Upper lobe of left lung (tissue), 6 donors: ENCODE results near the gene ARF3. TPM values are rescaled to one million over a fixed set of nuclear protein-coding genes. Genes with fewer than 3 reads are reported as not detected.

ENCODE experiments used
- ATAC-seq, 2 donors: fragments of 200-7000 bp; cut with Tn5 transposase; one replicate each; pipeline ENCODE4 v1.9.1; 2022; ENCODE audit warnings: mild to moderate bottlenecking in 2 of 2, moderate library complexity in 2 of 2; ENCODE audit not compliant: low FRiP score in 2 of 2
- DNase-seq, 2 donors: peaks; one replicate each; pipeline ENCODE4 v3.0.0-alpha.2; 2019 to 2020
- H3K27ac ChIP-seq, 4 donors: fragments of 200-600 bp; sonication (generic); one replicate each; pipeline ENCODE4 v1.5.1; 2016 to 2019
- H3K27me3 ChIP-seq, 4 donors: fragments of 200-600 bp; sonication (generic); one replicate each; pipeline ENCODE4 v1.5.1; 2017 to 2019
- H3K36me3 ChIP-seq, 4 donors: fragments of 200-600 bp; sonication (generic); one replicate each; pipeline ENCODE4 v1.5.1; 2016 to 2019
- H3K4me1 ChIP-seq, 4 donors: fragments of 200-600 bp; sonication (generic); one replicate each; pipeline ENCODE4 v1.5.1; 2018 to 2019
- H3K4me3 ChIP-seq, 4 donors: fragments of 200-600 bp; sonication (generic); one replicate each; pipeline ENCODE4 v1.5.1; 2017 to 2019; ENCODE audit warnings: mild to moderate bottlenecking in 2 of 4, moderate library complexity in 1 of 4
- H3K9me3 ChIP-seq, 4 donors: fragments of 200-600 bp; sonication (generic); one replicate each; pipeline ENCODE4 v1.5.1; 2018 to 2019
- EP300 ChIP-seq, 4 donors: sonication (generic); formaldehyde crosslinking; IDR thresholded peaks; one replicate each; pipeline ENCODE4 v1.5.1; 2017; ENCODE audit warnings: antibody characterized with exemption in 4 of 4, control low read depth in 2 of 4
- POLR2A ChIP-seq, 4 donors: fragments of 450-650 bp; IDR thresholded peaks; one replicate each; pipeline ENCODE4 v1.5.1; 2016 to 2017; ENCODE audit warnings: antibody characterized with exemption in 4 of 4, mild to moderate bottlenecking in 2 of 4
- POLR2AphosphoS5 ChIP-seq, 2 donors: sonication (generic); formaldehyde crosslinking; IDR thresholded peaks; one replicate each; pipeline ENCODE4 v1.5.1; 2017; ENCODE audit warnings: antibody characterized with exemption in 2 of 2
- WGBS, 2 donors: methylation state at CpG; one replicate each; pipeline ENCODE4 v1.1.5; 2017 to 2018; 5-methylcytosine and 5-hydroxymethylcytosine counted together
- small RNA-seq, 4 donors: library from RNA; depleted of rRNA; stranded (forward); fragments of <200 nt; gene quantifications; one replicate each; pipeline ENCODE3, GENCODE V24; 2016
- total RNA-seq, 6 donors: library from RNA; depleted of rRNA in 4 of 6; stranded (reverse); fragments of >200 nt in 4 of 6; gene quantifications; one replicate each; pipeline versions ENCODE4 v1.1.0 to v1.2.1, GENCODE V29; 2016 to 2021
- TF ChIP-seq, protein P1 (sequence below), 6 experiments: fragments of 450-650 bp in 4 of 6; fragments of 200-600 bp in 2 of 6; sonication (generic) in 2 of 6; IDR thresholded peaks; one replicate each; pipeline ENCODE4 v1.5.1; 2016 to 2019; ENCODE audit warnings: antibody characterized with exemption in 6 of 6
- donor health status: DM: no; HTN: no; CAD: no; lungs with moderate emphysema.
- donor health status: DM: no; HTN: yes; CAD: no; lungs with severe emphysema.

Gene ARF3
- total RNA-seq, 6 donors from 2014 or later, result 67.4 to 178 (median 99.2) TPM

DNA sequence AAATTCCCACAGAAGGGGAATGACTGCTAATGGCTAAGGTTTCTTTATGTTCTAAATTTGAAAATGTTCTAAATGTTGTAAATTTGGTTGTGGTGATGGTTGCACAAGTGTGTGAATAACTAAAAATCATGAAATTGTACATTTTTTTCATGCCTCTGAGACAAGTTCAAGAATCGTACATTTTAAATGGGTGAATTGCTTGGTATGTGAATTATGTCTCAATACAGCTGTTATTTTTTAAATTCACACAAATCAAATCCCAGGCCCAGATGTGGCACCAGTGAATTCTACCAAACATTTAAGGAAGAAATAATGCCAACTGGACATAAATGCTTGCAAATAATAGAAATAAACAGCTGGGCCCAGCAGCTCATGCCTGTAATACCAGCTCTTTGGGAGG, 63.0 kb downstream of the ARF3 start:
- no peak overlapping the region for H3K4me3 ChIP-seq

DNA sequence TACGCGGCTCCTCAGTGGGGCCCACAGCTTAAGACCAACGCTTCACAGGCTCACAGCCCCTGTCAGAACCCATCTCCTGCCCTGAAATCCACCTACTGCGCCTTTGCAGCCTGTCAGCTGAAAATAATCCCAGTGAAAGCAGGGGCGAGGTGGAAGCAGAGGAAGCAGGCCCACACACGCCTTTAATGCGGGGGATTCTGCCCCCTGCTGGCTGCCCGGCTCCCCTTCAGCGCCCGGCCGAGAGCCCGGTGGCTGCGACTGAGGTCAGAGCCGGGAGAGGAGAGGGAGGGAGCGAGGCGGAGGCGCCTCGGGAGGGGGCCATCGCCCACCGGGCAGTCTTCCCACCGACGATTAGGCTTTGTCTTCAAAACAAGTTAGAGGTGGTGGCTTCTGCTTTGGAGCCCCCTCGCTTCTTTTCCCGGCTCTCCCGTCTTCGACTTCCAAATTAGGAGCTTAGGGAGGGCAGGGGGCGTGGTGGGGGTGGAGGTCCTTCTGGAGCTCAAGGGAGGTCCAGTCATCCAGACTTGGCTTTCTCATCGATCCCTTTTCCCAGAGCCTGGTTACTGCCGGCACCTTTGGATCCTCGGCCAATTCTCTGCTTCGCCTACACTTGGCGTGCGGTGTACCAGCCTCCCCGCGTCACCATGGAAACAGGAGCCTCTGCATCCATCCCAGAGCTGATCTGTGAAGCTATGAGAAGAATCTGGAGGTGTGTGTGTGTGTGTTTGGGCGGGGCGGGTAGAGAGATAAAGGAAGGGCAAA, 66.4 kb downstream of the ARF3 start:
- DNase-seq, result peak; percentile 78 to 95
- H3K27me3 ChIP-seq, result peaks cover 0 to 7% (median 0%) of the 10 kb centered on the region in 4 donors
- H3K27ac ChIP-seq, result no peak overlapping the region
- TF ChIP-seq, protein P1, sequence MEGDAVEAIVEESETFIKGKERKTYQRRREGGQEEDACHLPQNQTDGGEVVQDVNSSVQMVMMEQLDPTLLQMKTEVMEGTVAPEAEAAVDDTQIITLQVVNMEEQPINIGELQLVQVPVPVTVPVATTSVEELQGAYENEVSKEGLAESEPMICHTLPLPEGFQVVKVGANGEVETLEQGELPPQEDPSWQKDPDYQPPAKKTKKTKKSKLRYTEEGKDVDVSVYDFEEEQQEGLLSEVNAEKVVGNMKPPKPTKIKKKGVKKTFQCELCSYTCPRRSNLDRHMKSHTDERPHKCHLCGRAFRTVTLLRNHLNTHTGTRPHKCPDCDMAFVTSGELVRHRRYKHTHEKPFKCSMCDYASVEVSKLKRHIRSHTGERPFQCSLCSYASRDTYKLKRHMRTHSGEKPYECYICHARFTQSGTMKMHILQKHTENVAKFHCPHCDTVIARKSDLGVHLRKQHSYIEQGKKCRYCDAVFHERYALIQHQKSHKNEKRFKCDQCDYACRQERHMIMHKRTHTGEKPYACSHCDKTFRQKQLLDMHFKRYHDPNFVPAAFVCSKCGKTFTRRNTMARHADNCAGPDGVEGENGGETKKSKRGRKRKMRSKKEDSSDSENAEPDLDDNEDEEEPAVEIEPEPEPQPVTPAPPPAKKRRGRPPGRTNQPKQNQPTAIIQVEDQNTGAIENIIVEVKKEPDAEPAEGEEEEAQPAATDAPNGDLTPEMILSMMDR (IDR thresholded peaks at IDR 0.05), result peak; percentile 82 to 95 (median 94)
- TF ChIP-seq POLR2A (IDR thresholded peaks at IDR 0.05) (no peak), POLR2AphosphoS5 (IDR thresholded peaks at IDR 0.05) (no peak), EP300 (IDR thresholded peaks at IDR 0.05) (no peak)
- ATAC-seq, result peak; percentile 91 to 97
- H3K9me3 ChIP-seq, result no peaks in the 10 kb centered on the region
- WGBS, 2 donors, result 8 to 20% methylated on average over 11 to 36 of the region's 37 CpGs
- H3K4me3 ChIP-seq, result peak overlapping the region in 3 of 4 donors; percentile 16 to 29 (median 23)
- peaks cover 3 to 10% (median 7%) of the 10 kb centered on the region in 4 donors for H3K4me1 ChIP-seq
- H3K36me3 ChIP-seq, result no peaks in the 10 kb centered on the region

More for the DNA sequence above, 63.0 kb downstream of the ARF3 start:
- no peak for DNase-seq
- 63 to 69% methylated on average over 1 of the region's 1 CpG for WGBS, 2 donors
- TF ChIP-seq, protein P1 (IDR thresholded peaks at IDR 0.05), result no peak
- TF ChIP-seq EP300 (IDR thresholded peaks at IDR 0.05), result no peak
- TF ChIP-seq POLR2A (IDR thresholded peaks at IDR 0.05), result no peak
- TF ChIP-seq POLR2AphosphoS5 (IDR thresholded peaks at IDR 0.05), result no peak
- H3K27me3 ChIP-seq, result peaks cover 0 to 7% (median 0%) of the 10 kb centered on the region in 4 donors
- peaks cover 3 to 10% (median 7%) of the 10 kb centered on the region in 4 donors for H3K4me1 ChIP-seq
- H3K36me3 ChIP-seq, result no peaks in the 10 kb centered on the region
- no peak for ATAC-seq
- no peaks in the 10 kb centered on the region for H3K9me3 ChIP-seq
- H3K27ac ChIP-seq, result no peak overlapping the region

DNA sequence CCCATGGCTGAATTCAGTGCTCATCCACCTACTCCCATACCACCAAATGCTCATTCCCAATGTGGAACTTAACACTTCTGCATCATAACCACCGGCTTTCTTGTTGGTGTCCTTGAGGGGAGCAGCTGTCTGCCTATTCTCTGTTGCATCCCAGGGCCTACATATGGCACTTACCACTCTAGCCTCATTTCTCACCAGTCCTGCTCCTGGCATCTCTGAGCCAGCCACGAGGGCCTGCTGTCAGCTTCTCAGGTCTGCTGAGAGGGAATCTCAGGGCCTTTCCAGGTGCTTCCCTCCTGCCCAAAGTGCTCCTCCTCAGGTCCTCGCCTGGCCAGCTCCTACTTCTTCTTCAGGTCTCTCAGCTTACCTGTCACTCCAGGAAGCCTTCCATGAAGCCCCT, 67.6 kb downstream of the ARF3 start:
- WGBS, 2 donors, result 87% methylated on average over 3 of the region's 3 CpGs
- Histone ChIP-seq H3K9me3 (no peaks in the 10 kb centered on the region), H3K27me3 (peaks cover 0 to 7% (median 0%) of the 10 kb centered on the region in 4 donors), H3K36me3 (no peaks in the 10 kb centered on the region), H3K4me3 (no peak overlapping the region), H3K4me1 (peaks cover 3 to 10% (median 7%) of the 10 kb centered on the region in 4 donors), H3K27ac (no peak overlapping the region)
- TF ChIP-seq POLR2AphosphoS5 (IDR thresholded peaks at IDR 0.05) (no peak), EP300 (IDR thresholded peaks at IDR 0.05) (no peak), POLR2A (IDR thresholded peaks at IDR 0.05) (no peak)
- TF ChIP-seq, protein P1 (IDR thresholded peaks at IDR 0.05), result no peak
- no peak for DNase-seq
- no peak for ATAC-seq

Small RNAs within 50 kb of the gene (small RNA-seq; reads per million reads assigned to genes)
- gene AC073610.1 (0 reads per million in 4 donors), gene RNU6-600P (0 reads per million in 4 donors), gene RNU6-940P (0 reads per million in 4 donors)

Other genes starting within 250 kb of the ARF3 start
- gene CCNT1, start 240.8 kb downstream of the ARF3 start, total RNA-seq, result 10 to 100 TPM; 11.9 to 39.8 (median 26.6) TPM
- gene ADCY6, start 168.4 kb downstream of the ARF3 start, total RNA-seq, result 100 to 1,000 TPM in 1 of 6 donors, 10 to 100 TPM in 5; 26.0 to 113 (median 35.1) TPM
- gene CACNB3, start 139.0 kb downstream of the ARF3 start, total RNA-seq, result 10 to 100 TPM in 5 of 6 donors, 1 to 10 TPM in 1; 9.1 to 21.2 (median 14.3) TPM
- 100 to 1,000 TPM in 1 of 6 donors, 10 to 100 TPM in 5; 64.5 to 163 (median 81.8) TPM for gene DDX23, start 105.3 kb downstream of the ARF3 start, total RNA-seq
- gene RND1, start 91.6 kb downstream of the ARF3 start, total RNA-seq, result 10 to 100 TPM in 4 of 6 donors, 1 to 10 TPM in 2; 7.2 to 23.0 (median 14.2) TPM
- 10 to 100 TPM in 5 of 6 donors, 1 to 10 TPM in 1; 9.4 to 31.9 (median 19.3) TPM for gene FKBP11, start 32.0 kb downstream of the ARF3 start, total RNA-seq
- 1 to 10 TPM in 1 of 6 donors, under 1 TPM in 2, not detected in 3; 0.69 to 2.2 (median 0.74) TPM for gene WNT10B, start 14.2 kb upstream of the ARF3 start, total RNA-seq
- gene WNT1, start 20.8 kb upstream of the ARF3 start, total RNA-seq, result under 1 TPM in 1 of 6 donors, not detected in 5; 0.34 TPM
- under 1 TPM in 4 of 6 donors, not detected in 2; 0.13 to 0.30 (median 0.18) TPM for gene DDN, start 41.9 kb upstream of the ARF3 start, total RNA-seq
- gene PRKAG1, start 61.3 kb upstream of the ARF3 start, total RNA-seq, result 10 to 100 TPM; 25.1 to 56.5 (median 42.0) TPM
- gene KMT2D, start 103.3 kb upstream of the ARF3 start, total RNA-seq, result 100 to 1,000 TPM in 5 of 6 donors, 10 to 100 TPM in 1; 91.5 to 250 (median 112) TPM
- 1 to 10 TPM in 2 of 6 donors, under 1 TPM in 2, not detected in 2; 0.97 to 1.4 (median 1.2) TPM for gene RHEBL1, start 112.5 kb upstream of the ARF3 start, total RNA-seq
- gene DHH, start 137.3 kb upstream of the ARF3 start, total RNA-seq, result 1 to 10 TPM in 2 of 6 donors, under 1 TPM in 3, not detected in 1; 0.39 to 3.1 (median 0.76) TPM
- 100 to 1,000 TPM in 1 of 6 donors, 10 to 100 TPM in 5; 20.4 to 108 (median 57.7) TPM for gene LMBR1L, start 153.4 kb upstream of the ARF3 start, total RNA-seq
- gene TUBA1B, start 173.9 kb upstream of the ARF3 start, total RNA-seq, result 100 to 1,000 TPM in 5 of 6 donors, 10 to 100 TPM in 1; 87.0 to 764 (median 397) TPM
- 100 to 1,000 TPM in 3 of 6 donors, 10 to 100 TPM in 3; 54.2 to 191 (median 122) TPM for gene TUBA1A, start 231.6 kb upstream of the ARF3 start, total RNA-seq